ENCODE measurements around the gene LRRIQ4.

Gene LRRIQ4

GRCh38 chr3:169838511-169839030 is 25.9 kb downstream of the LRRIQ4 start:
- Histone ChIP-seq H3K9ac (ENCODE audit: low read length) (no peak overlapping the region), H3K9me3 (ENCODE audit: control insufficient read depth, low read length) (peaks cover 1% of the 10 kb centered on the region)

GRCh38 chr3:169841171-169841570 is 28.5 kb downstream of the LRRIQ4 start:
- H3K9me3 ChIP-seq (ENCODE audit: control insufficient read depth, low read length): peaks cover 4% of the 10 kb centered on the region
- DNase-seq (ENCODE audit: low read depth): no peak
- H3K4me3 ChIP-seq (ENCODE audit: low read length): no peak overlapping the region

More at GRCh38 chr3:169838511-169839030, 25.9 kb downstream of the LRRIQ4 start:
- Histone ChIP-seq H3K27me3 (replicated peaks; ENCODE audit: control insufficient read depth, insufficient read depth, low read length) (no peaks in the 10 kb centered on the region), H3K4me1 (ENCODE audit: control insufficient read depth, insufficient read depth, low read length) (peaks cover 6% of the 10 kb centered on the region), H3K36me3 (ENCODE audit: control insufficient read depth, insufficient read depth, low read length, severe bottlenecking) (no peaks in the 10 kb centered on the region), H3K4me3 (ENCODE audit: low read length) (no peak overlapping the region)
- DNase-seq (ENCODE audit: low read depth): no peak

GRCh38 chr3:169842960-169843359 is 30.3 kb downstream of the LRRIQ4 start:
- peaks cover 6% of the 10 kb centered on the region for H3K4me1 ChIP-seq (ENCODE audit: control insufficient read depth, insufficient read depth, low read length)
- no peaks in the 10 kb centered on the region for H3K36me3 ChIP-seq (ENCODE audit: control insufficient read depth, insufficient read depth, low read length, severe bottlenecking)
- H3K9ac ChIP-seq (ENCODE audit: low read length): no peak overlapping the region
- peaks cover 4% of the 10 kb centered on the region for H3K9me3 ChIP-seq (ENCODE audit: control insufficient read depth, low read length)
- no peak for DNase-seq (ENCODE audit: low read depth)
- H3K4me3 ChIP-seq (ENCODE audit: low read length): no peak overlapping the region
- no peaks in the 10 kb centered on the region for H3K27me3 ChIP-seq (replicated peaks; ENCODE audit: control insufficient read depth, insufficient read depth, low read length)

More at GRCh38 chr3:169841171-169841570, 28.5 kb downstream of the LRRIQ4 start:
- Histone ChIP-seq H3K36me3 (ENCODE audit: control insufficient read depth, insufficient read depth, low read length, severe bottlenecking) (no peaks in the 10 kb centered on the region), H3K27me3 (replicated peaks; ENCODE audit: control insufficient read depth, insufficient read depth, low read length) (no peaks in the 10 kb centered on the region), H3K4me1 (ENCODE audit: control insufficient read depth, insufficient read depth, low read length) (peaks cover 6% of the 10 kb centered on the region), H3K9ac (ENCODE audit: low read length) (no peak overlapping the region)

GRCh38 chr3:169846458-169847193 is 34.0 kb downstream of the LRRIQ4 start:
- Histone ChIP-seq H3K4me3 (ENCODE audit: low read length) (no peak overlapping the region), H3K9me3 (ENCODE audit: control insufficient read depth, low read length) (peaks cover 4% of the 10 kb centered on the region)
- DNase-seq (ENCODE audit: low read depth): peak; percentile 14

GRCh38 chr3:169847896-169848295 is 35.2 kb downstream of the LRRIQ4 start:
- Histone ChIP-seq H3K9ac (ENCODE audit: low read length) (no peak overlapping the region), H3K27me3 (replicated peaks; ENCODE audit: control insufficient read depth, insufficient read depth, low read length) (peaks cover 2% of the 10 kb centered on the region), H3K9me3 (ENCODE audit: control insufficient read depth, low read length) (peaks cover 4% of the 10 kb centered on the region), H3K4me3 (ENCODE audit: low read length) (no peak overlapping the region), H3K4me1 (ENCODE audit: control insufficient read depth, insufficient read depth, low read length) (peaks cover 6% of the 10 kb centered on the region), H3K36me3 (ENCODE audit: control insufficient read depth, insufficient read depth, low read length, severe bottlenecking) (no peaks in the 10 kb centered on the region)
- no peak for DNase-seq (ENCODE audit: low read depth)

More at GRCh38 chr3:169846458-169847193, 34.0 kb downstream of the LRRIQ4 start:
- peaks cover 6% of the 10 kb centered on the region for H3K4me1 ChIP-seq (ENCODE audit: control insufficient read depth, insufficient read depth, low read length)
- H3K9ac ChIP-seq (ENCODE audit: low read length): no peak overlapping the region
- no peaks in the 10 kb centered on the region for H3K27me3 ChIP-seq (replicated peaks; ENCODE audit: control insufficient read depth, insufficient read depth, low read length)
- H3K36me3 ChIP-seq (ENCODE audit: control insufficient read depth, insufficient read depth, low read length, severe bottlenecking): no peaks in the 10 kb centered on the region

GRCh38 chr3:169848741-169849140 is 36.1 kb downstream of the LRRIQ4 start:
- Histone ChIP-seq H3K4me3 (ENCODE audit: low read length) (no peak overlapping the region), H3K9ac (ENCODE audit: low read length) (no peak overlapping the region), H3K4me1 (ENCODE audit: control insufficient read depth, insufficient read depth, low read length) (peaks cover 6% of the 10 kb centered on the region), H3K9me3 (ENCODE audit: control insufficient read depth, low read length) (peaks cover 1% of the 10 kb centered on the region), H3K36me3 (ENCODE audit: control insufficient read depth, insufficient read depth, low read length, severe bottlenecking) (no peaks in the 10 kb centered on the region), H3K27me3 (replicated peaks; ENCODE audit: control insufficient read depth, insufficient read depth, low read length) (peaks cover 10% of the 10 kb centered on the region)
- peak; percentile 38 for DNase-seq (ENCODE audit: low read depth)

GRCh38 chr3:169850618-169851017 is 37.9 kb downstream of the LRRIQ4 start:
- no peaks in the 10 kb centered on the region for H3K9me3 ChIP-seq (ENCODE audit: control insufficient read depth, low read length)
- H3K9ac ChIP-seq (ENCODE audit: low read length): no peak overlapping the region
- H3K27me3 ChIP-seq (replicated peaks; ENCODE audit: control insufficient read depth, insufficient read depth, low read length): peaks cover 25% of the 10 kb centered on the region
- DNase-seq (ENCODE audit: low read depth): no peak
- H3K4me1 ChIP-seq (ENCODE audit: control insufficient read depth, insufficient read depth, low read length): peaks cover 6% of the 10 kb centered on the region
- no peak overlapping the region for H3K4me3 ChIP-seq (ENCODE audit: low read length)
- no peaks in the 10 kb centered on the region for H3K36me3 ChIP-seq (ENCODE audit: control insufficient read depth, insufficient read depth, low read length, severe bottlenecking)

GRCh38 chr3:169855514-169855913 is 42.8 kb downstream of the LRRIQ4 start:
- H3K4me3 ChIP-seq (ENCODE audit: low read length): no peak overlapping the region
- DNase-seq (ENCODE audit: low read depth): no peak
- H3K36me3 ChIP-seq (ENCODE audit: control insufficient read depth, insufficient read depth, low read length, severe bottlenecking): no peaks in the 10 kb centered on the region
- H3K9ac ChIP-seq (ENCODE audit: low read length): no peak overlapping the region
- H3K9me3 ChIP-seq (ENCODE audit: control insufficient read depth, low read length): no peaks in the 10 kb centered on the region
- no peaks in the 10 kb centered on the region for H3K4me1 ChIP-seq (ENCODE audit: control insufficient read depth, insufficient read depth, low read length)
- H3K27me3 ChIP-seq (replicated peaks; ENCODE audit: control insufficient read depth, insufficient read depth, low read length): peaks cover 40% of the 10 kb centered on the region

- Histone ChIP-seq H3K4me3 (ENCODE audit: low read length) (no peak overlapping the region), H3K9me3 (ENCODE audit: control insufficient read depth, low read length) (no peaks in the 10 kb centered on the region), H3K27me3 (replicated peaks; ENCODE audit: control insufficient read depth, insufficient read depth, low read length) (peaks cover 40% of the 10 kb centered on the region), H3K4me1 (ENCODE audit: control insufficient read depth, insufficient read depth, low read length) (no peaks in the 10 kb centered on the region), H3K36me3 (ENCODE audit: control insufficient read depth, insufficient read depth, low read length, severe bottlenecking) (no peaks in the 10 kb centered on the region), H3K9ac (ENCODE audit: low read length) (no peak overlapping the region)
- DNase-seq (ENCODE audit: low read depth): no peak
Observed at GRCh38 chr3:169857811-169858210, 45.1 kb downstream of the LRRIQ4 start.

GRCh38 chr3:169861871-169862270 is 49.2 kb downstream of the LRRIQ4 start:
- H3K27me3 ChIP-seq (replicated peaks; ENCODE audit: control insufficient read depth, insufficient read depth, low read length): peaks cover 12% of the 10 kb centered on the region
- no peak overlapping the region for H3K4me3 ChIP-seq (ENCODE audit: low read length)
- DNase-seq (ENCODE audit: low read depth): no peak
- no peak overlapping the region for H3K9ac ChIP-seq (ENCODE audit: low read length)
- H3K4me1 ChIP-seq (ENCODE audit: control insufficient read depth, insufficient read depth, low read length): peaks cover 3% of the 10 kb centered on the region
- no peaks in the 10 kb centered on the region for H3K36me3 ChIP-seq (ENCODE audit: control insufficient read depth, insufficient read depth, low read length, severe bottlenecking)
- H3K9me3 ChIP-seq (ENCODE audit: control insufficient read depth, low read length): no peaks in the 10 kb centered on the region

- Histone ChIP-seq H3K4me1 (ENCODE audit: control insufficient read depth, insufficient read depth, low read length) (peaks cover 3% of the 10 kb centered on the region), H3K36me3 (ENCODE audit: control insufficient read depth, insufficient read depth, low read length, severe bottlenecking) (no peaks in the 10 kb centered on the region), H3K4me3 (ENCODE audit: low read length) (no peak overlapping the region), H3K9me3 (ENCODE audit: control insufficient read depth, low read length) (no peaks in the 10 kb centered on the region), H3K9ac (ENCODE audit: low read length) (no peak overlapping the region), H3K27me3 (replicated peaks; ENCODE audit: control insufficient read depth, insufficient read depth, low read length) (peaks cover 3% of the 10 kb centered on the region)
- peak; percentile 83 for DNase-seq (ENCODE audit: low read depth)
Observed at GRCh38 chr3:169863458-169863899, 50.8 kb downstream of the LRRIQ4 start.
